H9 (cell line): ENCODE data around the gene MYH14. TPM values are rescaled to one million over a fixed set of nuclear protein-coding genes. Genes with fewer than 3 reads are reported as not detected.

Source experiments
- DNase-seq: peaks from one replicate; pipeline ENCODE4 v3.0.0-alpha.2; 2017
- H2AFZ ChIP-seq: one replicate; pipeline ENCODE4 v1.6.1; 2013; ENCODE audit warnings: mild to moderate bottlenecking, low read length, control low read depth, moderate library complexity
- H2AK5ac ChIP-seq: 2 replicates; pipeline ENCODE4 v1.6.1; 2013; ENCODE audit warnings: low read length, control low read depth, mixed read lengths; ENCODE audit not compliant: insufficient read length
- H2BK120ac ChIP-seq: one replicate; pipeline ENCODE4 v1.6.1; 2013; ENCODE audit warnings: low read depth, mild to moderate bottlenecking, low read length, control low read depth, inconsistent platforms; ENCODE audit not compliant: poor library complexity, severe bottlenecking
- H2BK12ac ChIP-seq: 2 replicates; pipeline ENCODE4 v1.6.1; 2013; ENCODE audit warnings: low read length, control low read depth, mixed read lengths, low read depth; ENCODE audit not compliant: insufficient read length
- H2BK15ac ChIP-seq: 2 replicates; pipeline ENCODE4 v1.6.1; 2013; ENCODE audit warnings: low read depth, low read length, control low read depth
- H2BK20ac ChIP-seq: one replicate; pipeline ENCODE4 v1.6.1; 2013; ENCODE audit warnings: low read depth, mild to moderate bottlenecking, low read length, control low read depth, inconsistent platforms; ENCODE audit not compliant: poor library complexity, severe bottlenecking
- H2BK5ac ChIP-seq: 2 replicates; pipeline ENCODE4 v1.6.1; 2013; ENCODE audit warnings: low read length, control low read depth, mixed read lengths; ENCODE audit not compliant: insufficient read length
- H3K14ac ChIP-seq: 2 replicates; pipeline ENCODE4 v1.6.1; 2013; ENCODE audit warnings: low read length, control low read depth; ENCODE audit not compliant: insufficient read depth
- H3K18ac ChIP-seq: 2 replicates; pipeline ENCODE4 v1.6.1; 2013; ENCODE audit warnings: low read depth, mild to moderate bottlenecking, mixed read lengths, low read length, control low read depth; ENCODE audit not compliant: insufficient read length
- H3K23ac ChIP-seq: 2 replicates; pipeline ENCODE4 v1.6.1; 2013; ENCODE audit warnings: low read length, control low read depth, mixed read lengths, low read depth; ENCODE audit not compliant: insufficient read length
- H3K23me2 ChIP-seq: 2 replicates; pipeline ENCODE4 v1.6.1; 2013; ENCODE audit warnings: low read depth, mild to moderate bottlenecking, mixed read lengths, low read length, control low read depth; ENCODE audit not compliant: insufficient read length, poor library complexity, severe bottlenecking
- H3K27ac ChIP-seq: 2 replicates; pipeline ENCODE4 v1.5.1; 2013; ENCODE audit warnings: low read length, control low read depth, mixed read lengths, low read depth; ENCODE audit not compliant: insufficient read length
- H3K27me3 ChIP-seq: 2 replicates; pipeline ENCODE4 v1.6.1; 2013; ENCODE audit warnings: low read length, control low read depth, inconsistent platforms; ENCODE audit not compliant: insufficient read depth
- H3K4ac ChIP-seq: 2 replicates; pipeline ENCODE4 v1.6.1; 2013; ENCODE audit warnings: low read depth, mild to moderate bottlenecking, control low read depth, inconsistent platforms, low read length, moderate library complexity
- H3K4me1 ChIP-seq: 2 replicates; pipeline ENCODE4 v1.6.1; 2013; ENCODE audit warnings: low read length, control low read depth, inconsistent platforms; ENCODE audit not compliant: insufficient read depth
- H3K4me2 ChIP-seq: 2 replicates; pipeline ENCODE4 v1.6.1; 2013; ENCODE audit warnings: low read length, control low read depth, mixed read lengths; ENCODE audit not compliant: insufficient read length, insufficient read depth
- H3K56ac ChIP-seq: 2 replicates; pipeline ENCODE4 v1.6.1; 2013; ENCODE audit warnings: low read depth, mild to moderate bottlenecking, mixed read lengths, low read length, control low read depth; ENCODE audit not compliant: insufficient read length
- H3K79me1 ChIP-seq: 2 replicates; pipeline ENCODE4 v1.6.1; 2013; ENCODE audit warnings: low read depth, mild to moderate bottlenecking, moderate library complexity, low read length, control low read depth, inconsistent platforms; ENCODE audit not compliant: insufficient read depth, poor library complexity, severe bottlenecking
- H3K79me2 ChIP-seq: 2 replicates; pipeline ENCODE4 v1.6.1; 2013; ENCODE audit warnings: low read length, control low read depth, inconsistent platforms; ENCODE audit not compliant: insufficient read depth
- H3K9ac ChIP-seq: 2 replicates; pipeline ENCODE4 v1.6.1; 2013; ENCODE audit warnings: low read length, control low read depth, mixed read lengths; ENCODE audit not compliant: insufficient read length; ENCODE audit errors: extremely low read depth
- H3K9me3 ChIP-seq: one replicate; pipeline ENCODE4 v1.6.1; 2013; ENCODE audit warnings: low read depth, low read length, inconsistent platforms; ENCODE audit not compliant: control insufficient read depth
- H3T11ph ChIP-seq: one replicate; pipeline ENCODE4 v1.6.1; 2013; ENCODE audit warnings: mild to moderate bottlenecking, low read length, control low read depth, inconsistent platforms
- H4K20me1 ChIP-seq: one replicate; pipeline ENCODE4 v1.6.1; 2013; ENCODE audit not compliant: control insufficient read depth, insufficient read length, insufficient read depth
- H4K5ac ChIP-seq: 2 replicates; pipeline ENCODE4 v1.6.1; 2013; ENCODE audit warnings: low read depth, mild to moderate bottlenecking, mixed read lengths, low read length, control low read depth; ENCODE audit not compliant: insufficient read length
- H4K8ac ChIP-seq: replicated peaks from 2 replicates; pipeline ENCODE4 v1.6.1; 2013; ENCODE audit warnings: low read length, control low read depth, mixed read lengths, low read depth; ENCODE audit not compliant: insufficient read length
- H4K91ac ChIP-seq: 2 replicates; pipeline ENCODE4 v1.6.1; 2013; ENCODE audit warnings: low read depth, mild to moderate bottlenecking, moderate library complexity, mixed read lengths, low read length, control low read depth; ENCODE audit not compliant: insufficient read length
- H3K27ac Mint-ChIP-seq, 3 experiments: 2 replicates in 2 of 3; 3 replicates in 1 of 3; pipeline ENCODE4 v1.8.0; 2020 to 2021; ENCODE audit warnings: mixed read lengths in 3 of 3, mild to moderate bottlenecking in 1 of 3, moderate library complexity in 1 of 3
- H3K27me3 Mint-ChIP-seq: 2 replicates; pipeline ENCODE4 v1.8.0; 2021; ENCODE audit warnings: low read depth, mild to moderate bottlenecking, moderate library complexity, mixed read lengths
- H3K36me3 Mint-ChIP-seq, 3 experiments: 2 replicates in 2 of 3; 3 replicates in 1 of 3; pipeline ENCODE4 v1.8.0; 2020 to 2021; ENCODE audit warnings: low read depth in 3 of 3, mixed read lengths in 3 of 3; ENCODE audit not compliant: insufficient read depth in 1 of 3
- H3K4me1 Mint-ChIP-seq, 2 experiments: 2 replicates each; pipeline ENCODE4 v1.8.0; 2020; ENCODE audit warnings: mixed read lengths in 2 of 2
- H3K4me3 Mint-ChIP-seq, 2 experiments: 2 replicates in 1 of 2; 3 replicates in 1 of 2; pipeline ENCODE4 v1.8.0; 2020 to 2021; ENCODE audit warnings: mild to moderate bottlenecking in 2 of 2, mixed read lengths in 2 of 2, moderate library complexity in 1 of 2
- H3K9me3 Mint-ChIP-seq, 2 experiments: 2 replicates in 1 of 2; 3 replicates in 1 of 2; pipeline ENCODE4 v1.8.0; 2020; ENCODE audit warnings: mild to moderate bottlenecking in 2 of 2, mixed read lengths in 2 of 2, moderate library complexity in 1 of 2
- WGBS: extraction: QIAGEN DNeasy Blood & Tissue Kit; methylation state at CpG from one replicate; pipeline ENCODE4 v1.1.7; 2013; ENCODE audit warnings: missing lambda C conversion rate, low lambda C conversion rate, mixed read lengths; ENCODE audit not compliant: insufficient read length; ENCODE audit errors: extremely low coverage; 5-methylcytosine and 5-hydroxymethylcytosine counted together
- total RNA-seq: library from RNA; stranded (reverse); gene quantifications from 2 replicates; pipeline ENCODE4 v1.2.1, GENCODE V29; 2021
- TF ChIP-seq, protein P1 (sequence below): fragments of 200-600 bp; sonication (generic); conservative IDR thresholded peaks from 3 replicates; pipeline ENCODE4 v1.8.0; 2021; ENCODE audit warnings: antibody characterized with exemption, mild to moderate bottlenecking

Gene MYH14
- total RNA-seq, 1 experiment from 2014 or later, result 27.7 TPM

DNA sequence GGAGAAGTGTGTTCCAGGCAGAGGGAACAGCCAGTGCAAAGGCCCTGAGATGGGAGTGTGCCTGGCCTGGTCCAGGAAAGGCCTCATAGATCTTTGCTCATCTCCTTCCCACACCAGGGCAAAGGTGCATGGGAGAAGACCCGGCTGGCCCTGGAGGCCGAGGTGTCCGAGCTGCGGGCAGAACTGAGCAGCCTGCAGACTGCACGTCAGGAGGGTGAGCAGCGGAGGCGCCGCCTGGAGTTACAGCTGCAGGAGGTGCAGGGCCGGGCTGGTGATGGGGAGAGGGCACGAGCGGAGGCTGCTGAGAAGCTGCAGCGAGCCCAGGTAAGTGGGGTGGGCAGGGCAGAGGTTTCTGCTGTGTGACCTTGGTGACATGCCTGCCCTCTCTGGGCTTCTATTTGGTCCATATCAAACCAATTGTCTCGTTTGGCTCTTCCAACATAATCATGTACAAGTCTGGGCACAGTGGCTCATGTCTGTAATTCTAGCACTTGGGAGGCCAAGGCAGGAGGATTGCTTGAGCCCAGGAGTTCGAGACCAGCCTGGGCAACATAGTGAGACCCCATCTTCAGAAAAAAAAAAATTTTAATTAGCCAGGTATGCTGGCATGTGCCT is 74.7 kb downstream of the MYH14 start:
- H3T11ph ChIP-seq, result no peak overlapping the region
- H3K56ac ChIP-seq, result no peak overlapping the region

More for the DNA sequence above, 74.7 kb downstream of the MYH14 start:
- Histone ChIP-seq H3K27me3 (no peaks in the 10 kb centered on the region), H4K5ac (no peak overlapping the region), H3K4me1 (no peaks in the 10 kb centered on the region), H3K23ac (no peak overlapping the region), H3K27ac (no peak overlapping the region), H3K4me2 (no peak overlapping the region), H2BK5ac (no peak overlapping the region), H3K4ac (no peak overlapping the region), H2BK120ac (no peak overlapping the region), H3K79me2 (no peaks in the 10 kb centered on the region), H3K14ac (no peak overlapping the region), H3K23me2 (no peaks in the 10 kb centered on the region), H3K79me1 (no peaks in the 10 kb centered on the region), H2BK12ac (no peak overlapping the region), H2AK5ac (no peak overlapping the region), H2AFZ (no peak overlapping the region), H3K9ac (no peak overlapping the region), H4K20me1 (no peaks in the 10 kb centered on the region), H3K18ac (no peak overlapping the region), H4K91ac (no peak overlapping the region), H4K8ac (no peak overlapping the region), H3K9me3 (no peaks in the 10 kb centered on the region), H2BK15ac (no peak overlapping the region), H2BK20ac (no peak overlapping the region)
- no peaks in the 10 kb centered on the region for H3K9me3 Mint-ChIP-seq
- TF ChIP-seq, protein P1, sequence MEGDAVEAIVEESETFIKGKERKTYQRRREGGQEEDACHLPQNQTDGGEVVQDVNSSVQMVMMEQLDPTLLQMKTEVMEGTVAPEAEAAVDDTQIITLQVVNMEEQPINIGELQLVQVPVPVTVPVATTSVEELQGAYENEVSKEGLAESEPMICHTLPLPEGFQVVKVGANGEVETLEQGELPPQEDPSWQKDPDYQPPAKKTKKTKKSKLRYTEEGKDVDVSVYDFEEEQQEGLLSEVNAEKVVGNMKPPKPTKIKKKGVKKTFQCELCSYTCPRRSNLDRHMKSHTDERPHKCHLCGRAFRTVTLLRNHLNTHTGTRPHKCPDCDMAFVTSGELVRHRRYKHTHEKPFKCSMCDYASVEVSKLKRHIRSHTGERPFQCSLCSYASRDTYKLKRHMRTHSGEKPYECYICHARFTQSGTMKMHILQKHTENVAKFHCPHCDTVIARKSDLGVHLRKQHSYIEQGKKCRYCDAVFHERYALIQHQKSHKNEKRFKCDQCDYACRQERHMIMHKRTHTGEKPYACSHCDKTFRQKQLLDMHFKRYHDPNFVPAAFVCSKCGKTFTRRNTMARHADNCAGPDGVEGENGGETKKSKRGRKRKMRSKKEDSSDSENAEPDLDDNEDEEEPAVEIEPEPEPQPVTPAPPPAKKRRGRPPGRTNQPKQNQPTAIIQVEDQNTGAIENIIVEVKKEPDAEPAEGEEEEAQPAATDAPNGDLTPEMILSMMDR, result no peak
- no peak overlapping the region for H3K4me3 Mint-ChIP-seq
- no peak for DNase-seq
- WGBS, result no CpG with 5 or more reads among the region's 14 CpGs
- no peak overlapping the region; a peak in 1 of 7 replicates for H3K27ac Mint-ChIP-seq
- no peaks in the 10 kb centered on the region for H3K4me1 Mint-ChIP-seq
- H3K36me3 Mint-ChIP-seq, result peaks cover 8 to 42% (median 29%) of the 10 kb centered on the region in 3 experiments; a peak in 6 of 7 replicates
- no peaks in the 10 kb centered on the region for H3K27me3 Mint-ChIP-seq
